HG03439 (cell line): ENCODE measurements around the gene SCAPER.
"Not testable (repeated sequence)": the region's sequence is repeated elsewhere in the genome, so short reads cannot be mapped to it uniquely, and the experiment has no call there.

Experiments
- ATAC-seq: cut with Tn5 transposase; IDR thresholded peaks from one replicate; pipeline ENCODE4 v1.9.1; 2021; ENCODE audit warnings: mild to moderate bottlenecking, moderate library complexity; ENCODE audit not compliant: unreplicated experiment

The SCAPER gene

DNA sequence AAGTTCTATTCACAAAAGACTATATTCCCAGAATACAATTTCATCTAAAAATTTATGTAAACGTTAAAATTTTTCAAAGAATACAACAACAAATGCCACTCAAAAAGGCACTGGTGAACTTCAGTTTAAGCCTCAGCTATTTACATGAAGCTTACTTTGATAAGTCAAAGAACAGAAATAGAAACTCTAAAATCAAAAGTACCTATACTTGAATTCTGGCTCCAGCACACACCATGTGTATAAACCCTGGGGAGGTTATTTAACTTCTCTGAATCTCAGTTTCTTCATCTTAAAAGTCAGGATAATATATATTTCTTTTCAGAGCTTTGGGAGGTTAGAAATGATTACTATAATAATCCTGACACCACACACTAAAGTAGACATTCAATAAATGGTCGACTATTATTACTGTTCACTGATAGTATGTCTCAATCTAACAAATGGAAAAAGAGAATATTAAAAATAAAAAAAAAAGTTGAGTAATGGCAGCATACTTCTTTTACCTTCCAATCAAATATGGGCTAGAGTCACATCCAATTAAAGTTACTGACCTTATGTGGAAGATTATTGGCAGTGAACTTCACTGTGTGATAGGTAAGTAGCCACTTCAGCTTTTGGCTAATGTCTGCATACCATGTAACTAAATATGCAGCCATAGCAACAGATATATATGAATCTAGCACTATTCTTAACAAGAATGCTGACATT lies 320.1 kb downstream of the SCAPER start:
- ATAC-seq: no peak

- ATAC-seq: no peak
Measured at GRCh38 chr15:76582550-76582949, 322.6 kb downstream of the SCAPER start.

DNA sequence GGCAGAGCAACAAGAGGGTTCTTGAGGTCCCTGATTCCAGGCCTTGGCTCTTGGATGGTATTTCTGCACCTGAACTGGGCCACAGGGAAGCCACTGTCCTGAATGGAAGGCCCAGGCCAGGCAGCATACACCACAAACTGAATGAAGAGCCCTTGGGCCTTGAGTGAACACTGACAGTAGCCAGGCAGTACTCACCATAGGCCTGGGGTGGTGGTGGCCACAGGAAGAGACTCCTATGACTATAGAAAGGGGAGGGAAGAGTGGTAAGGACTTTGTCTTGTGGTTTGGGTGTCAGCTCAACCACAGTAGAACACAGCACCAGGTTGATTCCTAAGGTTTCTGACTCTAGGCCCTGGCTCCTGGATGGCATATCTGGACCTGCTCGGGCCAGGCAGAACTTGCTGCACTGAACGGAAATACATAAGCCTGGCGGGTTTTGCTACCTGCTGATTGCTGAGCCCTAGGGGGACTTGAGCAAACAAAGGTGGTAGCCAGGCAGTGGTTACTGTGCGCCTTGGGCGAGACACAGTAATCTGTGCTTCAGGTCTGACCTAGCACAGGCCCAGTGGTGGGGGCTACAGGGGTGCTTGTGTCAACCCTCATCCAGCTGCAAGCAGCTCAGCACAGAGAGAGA lies 327.1 kb downstream of the SCAPER start:
- no peak for ATAC-seq

DNA sequence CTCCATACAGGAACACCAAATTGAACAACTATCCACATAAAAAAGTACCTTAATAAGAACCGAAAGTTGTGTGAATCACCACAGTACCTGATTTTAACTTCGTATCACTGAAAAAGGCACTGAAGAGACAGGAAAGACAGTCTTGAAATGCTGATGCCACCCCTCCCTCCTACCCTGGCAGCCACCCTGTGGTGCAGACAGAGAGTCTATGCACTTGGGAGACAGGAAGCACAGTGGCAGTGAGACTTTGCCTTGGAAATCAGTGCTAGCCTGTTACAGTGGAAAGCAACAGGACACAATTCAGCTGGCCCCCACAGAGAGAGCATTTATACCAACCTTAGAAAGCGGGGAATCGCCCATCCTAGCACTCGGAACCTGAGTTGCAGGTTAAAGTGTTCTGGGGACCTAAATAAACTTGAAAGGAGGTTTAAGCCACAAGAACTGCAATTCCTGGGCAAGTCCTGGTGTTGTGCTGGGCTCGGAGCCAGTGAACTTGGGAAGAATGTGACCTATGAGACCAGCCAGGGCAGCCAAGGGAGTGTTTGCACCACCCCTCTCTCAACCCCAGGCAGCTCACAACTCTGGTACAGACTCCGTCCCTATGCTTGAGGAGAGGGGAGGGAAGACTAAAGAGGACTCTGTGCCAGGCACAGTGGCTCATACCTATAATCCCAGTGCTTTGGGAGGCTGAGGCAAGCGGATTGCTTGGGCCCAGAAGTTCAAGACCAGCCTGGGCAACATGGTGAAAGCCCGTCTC lies 328.4 kb downstream of the SCAPER start:
- no peak for ATAC-seq

DNA sequence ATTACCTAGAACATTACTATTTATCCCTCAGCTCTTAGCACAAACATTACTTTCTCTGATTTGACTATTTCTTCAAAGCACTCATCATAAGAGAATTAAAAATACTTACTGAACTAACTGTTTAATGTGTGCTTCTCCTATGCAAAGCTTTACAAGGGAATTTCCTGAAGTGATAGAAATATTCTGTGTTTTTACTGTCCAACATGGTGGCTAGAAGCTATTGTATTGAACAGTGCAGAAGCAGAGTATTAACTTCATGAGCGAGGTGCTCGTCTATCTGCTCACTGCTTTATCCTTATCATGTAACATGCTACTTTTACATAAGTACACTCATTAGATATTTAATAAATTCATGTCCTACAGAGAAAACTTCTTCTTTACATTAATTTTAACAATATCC lies 329.5 kb downstream of the SCAPER start:
- peak; percentile 36 for ATAC-seq

- peak; percentile 86 for ATAC-seq
Measured at GRCh38 chr15:76575274-76575673, 329.9 kb downstream of the SCAPER start.

- no peak for ATAC-seq
Measured at GRCh38 chr15:76572983-76573314, 332.2 kb downstream of the SCAPER start.

- ATAC-seq: no peak
Measured at GRCh38 chr15:76566276-76566675, 338.9 kb downstream of the SCAPER start.

DNA sequence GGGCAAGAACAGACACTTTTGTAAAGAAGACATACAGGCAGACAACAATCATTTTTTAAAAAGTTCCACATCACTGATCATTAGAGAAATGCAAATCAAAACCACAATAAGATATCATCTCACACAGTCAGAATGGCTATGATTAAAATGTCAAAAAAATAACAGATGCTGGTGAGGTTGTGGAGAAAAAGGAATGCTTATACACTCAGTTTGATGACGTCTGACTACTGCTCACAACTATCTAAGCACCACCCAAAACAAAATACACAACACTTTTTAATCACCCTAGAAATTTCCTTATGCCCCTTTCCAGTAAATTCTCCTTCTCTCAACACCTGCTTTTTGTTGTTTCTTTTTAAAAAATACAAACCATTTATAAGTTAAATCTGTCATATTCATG lies 339.8 kb downstream of the SCAPER start:
- ATAC-seq: no peak

GRCh38 chr15:76555247-76555646 lies 349.9 kb downstream of the SCAPER start:
- ATAC-seq: no peak

DNA sequence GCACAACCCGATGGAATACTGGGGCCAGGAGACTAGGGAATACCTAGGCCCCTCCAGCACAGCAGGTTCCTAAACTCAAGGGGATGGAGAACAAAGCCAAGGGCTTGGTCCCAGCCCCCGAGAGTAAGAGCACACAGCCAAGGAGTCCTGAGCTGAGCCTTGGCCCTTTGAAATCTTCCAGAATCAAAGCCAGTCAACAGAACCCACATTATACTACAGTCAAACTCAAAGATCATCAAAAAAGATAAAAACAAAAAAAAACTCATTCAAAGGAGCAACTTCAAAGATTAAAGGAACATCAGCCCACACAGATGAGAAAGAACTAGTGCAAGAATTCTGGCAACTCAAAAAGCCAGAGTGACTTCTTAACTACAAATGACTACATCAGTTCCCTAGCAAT lies 351.6 kb downstream of the SCAPER start:
- no peak for ATAC-seq

DNA sequence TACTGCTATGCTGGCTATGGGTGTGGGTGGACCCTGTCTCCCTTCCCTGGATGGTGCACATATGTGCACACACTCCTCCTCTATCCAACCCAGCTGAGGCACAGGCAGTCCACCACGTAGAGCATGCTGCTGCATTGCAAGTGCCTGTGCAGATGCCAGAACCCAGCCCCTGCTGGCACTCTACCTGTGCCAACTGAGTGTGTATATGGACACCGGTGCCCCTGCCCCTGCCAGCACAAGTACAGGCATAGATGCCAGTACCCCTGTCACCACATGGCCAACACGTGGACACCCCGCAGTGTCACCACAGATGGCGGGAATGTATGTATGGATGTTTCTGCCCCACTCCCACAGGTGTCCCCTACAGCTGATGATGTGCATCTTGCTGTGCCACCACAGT lies 352.0 kb downstream of the SCAPER start:
- no peak for ATAC-seq

- ATAC-seq: no peak
Measured at GRCh38 chr15:76546805-76547204, 358.3 kb downstream of the SCAPER start.

GRCh38 chr15:76533995-76534394 lies 371.1 kb downstream of the SCAPER start:
- ATAC-seq: no peak

GRCh38 chr15:76533060-76533820 lies 371.9 kb downstream of the SCAPER start:
- ATAC-seq: no peak

- ATAC-seq: no peak
Measured at GRCh38 chr15:76529911-76530310, 375.2 kb downstream of the SCAPER start.

- no peak for ATAC-seq
Measured at GRCh38 chr15:76526111-76526510, 379.0 kb downstream of the SCAPER start.

DNA sequence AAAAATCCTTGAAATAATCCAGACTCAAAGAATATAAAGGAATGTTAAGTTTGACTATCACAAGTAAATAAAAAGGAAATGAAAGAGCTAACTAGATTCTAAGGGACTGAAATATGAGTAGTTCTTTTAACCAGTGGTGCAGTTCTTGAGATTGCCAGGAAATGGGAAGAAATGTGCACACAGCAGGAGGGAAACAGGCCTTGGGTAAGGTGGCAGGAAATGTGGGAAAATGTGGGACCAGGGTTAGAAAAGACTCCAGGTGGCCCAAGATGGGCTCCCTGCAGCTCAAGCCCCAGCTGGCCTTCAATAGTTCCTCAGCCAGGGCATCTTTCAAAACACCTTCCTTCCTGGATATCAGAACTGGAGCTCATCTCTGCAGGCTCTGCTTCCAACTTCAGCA lies 387.2 kb downstream of the SCAPER start:
- ATAC-seq: no peak

DNA sequence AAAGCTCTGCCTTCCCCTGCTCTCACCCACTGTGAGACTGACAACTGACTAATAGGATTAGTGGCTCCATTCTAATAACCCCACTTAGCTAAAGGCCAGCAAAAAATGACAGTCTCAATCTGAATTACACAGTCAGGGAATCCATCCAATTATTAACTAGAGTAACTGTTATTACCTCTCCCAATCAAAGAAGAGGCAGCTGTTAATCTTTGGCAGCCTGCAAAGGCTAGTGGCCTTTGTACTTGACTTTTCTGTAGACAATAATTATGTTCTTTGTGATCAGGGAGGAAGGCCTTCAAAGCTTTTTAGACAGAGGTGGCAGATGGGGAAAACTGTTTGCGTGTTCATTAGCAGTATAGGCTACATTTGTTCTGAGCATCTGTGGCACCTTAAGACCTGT lies 390.9 kb downstream of the SCAPER start:
- ATAC-seq: no peak

GRCh38 chr15:76512971-76513370 lies 392.2 kb downstream of the SCAPER start:
- ATAC-seq: no peak

GRCh38 chr15:76510663-76511062 lies 394.5 kb downstream of the SCAPER start:
- ATAC-seq: not testable (repeated sequence)
